ENCODE results near the gene MAP3K9.
"Not testable (repeated sequence)": the region's sequence is repeated elsewhere in the genome, so short reads cannot be mapped to it uniquely, and the experiment has no call there.

The MAP3K9 gene

GRCh38 chr14:70809225-70810219 is at the start of gene MAP3K9:
TSS of gene MAP3K9 (minus strand) at chr14:70809513. CDS start at chr14:70809171, 342 bp downstream.
- DNase-seq (ENCODE audit: low read depth in 1 of 2, low spot score in 1 of 2), result peak; percentile 74 to 87

- no peak for DNase-seq (ENCODE audit: low read depth in 1 of 2, low spot score in 1 of 2)
These were observed 49.3 kb upstream of the MAP3K9 start for GRCh38 chr14:70858641-70859040.

- no peak for DNase-seq (ENCODE audit: low read depth in 1 of 2, low spot score in 1 of 2)
These were observed 48.2 kb upstream of the MAP3K9 start for GRCh38 chr14:70857496-70857890.

GRCh38 chr14:70856851-70857495 is 47.7 kb upstream of the MAP3K9 start:
- DNase-seq (ENCODE audit: low read depth in 1 of 2, low spot score in 1 of 2), result no peak

GRCh38 chr14:70855486-70855885 is 46.2 kb upstream of the MAP3K9 start:
- DNase-seq (ENCODE audit: low read depth in 1 of 2, low spot score in 1 of 2), result no peak

GRCh38 chr14:70853658-70854057 is 44.3 kb upstream of the MAP3K9 start:
- DNase-seq (ENCODE audit: low read depth in 1 of 2, low spot score in 1 of 2), result not testable (repeated sequence)

GRCh38 chr14:70847406-70848090 is 38.2 kb upstream of the MAP3K9 start:
- no peak for DNase-seq (ENCODE audit: low read depth in 1 of 2, low spot score in 1 of 2)

- no peak for DNase-seq (ENCODE audit: low read depth in 1 of 2, low spot score in 1 of 2)
These were observed 36.3 kb upstream of the MAP3K9 start for GRCh38 chr14:70845601-70846000.

GRCh38 chr14:70842851-70843462 is 33.6 kb upstream of the MAP3K9 start:
- DNase-seq (ENCODE audit: low read depth in 1 of 2, low spot score in 1 of 2), result no peak

GRCh38 chr14:70838076-70838475 is 28.8 kb upstream of the MAP3K9 start:
- no peak for DNase-seq (ENCODE audit: low read depth in 1 of 2, low spot score in 1 of 2)

- no peak for DNase-seq (ENCODE audit: low read depth in 1 of 2, low spot score in 1 of 2)
These were observed 27.6 kb upstream of the MAP3K9 start for GRCh38 chr14:70836946-70837345.

GRCh38 chr14:70833884-70834283 is 24.6 kb upstream of the MAP3K9 start:
- DNase-seq (ENCODE audit: low read depth in 1 of 2, low spot score in 1 of 2), result no peak

- no peak for DNase-seq (ENCODE audit: low read depth in 1 of 2, low spot score in 1 of 2)
These were observed 23.4 kb upstream of the MAP3K9 start for GRCh38 chr14:70832561-70833305.

- DNase-seq (ENCODE audit: low read depth in 1 of 2, low spot score in 1 of 2), result no peak
These were observed 21.9 kb upstream of the MAP3K9 start for GRCh38 chr14:70830998-70831781.

- DNase-seq (ENCODE audit: low read depth in 1 of 2, low spot score in 1 of 2), result no peak
These were observed 18.9 kb upstream of the MAP3K9 start for GRCh38 chr14:70828188-70828587.

- DNase-seq (ENCODE audit: low read depth in 1 of 2, low spot score in 1 of 2), result no peak
These were observed 18.4 kb upstream of the MAP3K9 start for GRCh38 chr14:70827752-70828151.

- no peak for DNase-seq (ENCODE audit: low read depth in 1 of 2, low spot score in 1 of 2)
These were observed 18.0 kb upstream of the MAP3K9 start for GRCh38 chr14:70827347-70827746.

GRCh38 chr14:70823281-70823680 is 14.0 kb upstream of the MAP3K9 start:
- DNase-seq (ENCODE audit: low read depth in 1 of 2, low spot score in 1 of 2), result no peak

- no peak for DNase-seq (ENCODE audit: low read depth in 1 of 2, low spot score in 1 of 2)
These were observed 13.3 kb upstream of the MAP3K9 start for GRCh38 chr14:70822530-70823185.

Measured in activated CD4-positive, alpha-beta T cell treated with anti-CD3 and anti-CD28 coated beads, Interleukin-2, amount 50 U/mL, for 24 hours (primary cell).